Measurements from ENCODE around the gene CCDC183.

CCDC183 gene

GRCh38 chr9:136796238-136796774 is at the start of gene CCDC183:
CCDC183 (plus strand) TSS chr9:136796338; CDS start chr9:136796398, 60 bp downstream.
- DNase-seq (ENCODE audit: extremely low read depth, low read depth), result no peak
- no peak for TF ChIP-seq CTCF (IDR thresholded peaks at IDR 0.05; ENCODE audit: low read depth, low read length)

- TF ChIP-seq CTCF (IDR thresholded peaks at IDR 0.05; ENCODE audit: low read depth, low read length), result no peak
Observed at GRCh38 chr9:136746621-136747020, 49.5 kb upstream of the CCDC183 start.

GRCh38 chr9:136747161-136748060 is 48.7 kb upstream of the CCDC183 start:
- no peak for TF ChIP-seq CTCF (IDR thresholded peaks at IDR 0.05; ENCODE audit: low read depth, low read length)
- no peak for DNase-seq (ENCODE audit: extremely low read depth, low read depth)

More at GRCh38 chr9:136746621-136747020, 49.5 kb upstream of the CCDC183 start:
- no peak for DNase-seq (ENCODE audit: extremely low read depth, low read depth)

- no peak for TF ChIP-seq CTCF (IDR thresholded peaks at IDR 0.05; ENCODE audit: low read depth, low read length)
- no peak for DNase-seq (ENCODE audit: extremely low read depth, low read depth)
Observed at GRCh38 chr9:136748201-136748600, 47.9 kb upstream of the CCDC183 start, which contains the start of gene LCN6. LCN6 (minus strand) TSS chr9:136748525; CDS start chr9:136748483, 42 bp downstream.

- DNase-seq (ENCODE audit: extremely low read depth, low read depth), result no peak
- no peak for TF ChIP-seq CTCF (IDR thresholded peaks at IDR 0.05; ENCODE audit: low read depth, low read length)
Observed at GRCh38 chr9:136748666-136749611, 47.2 kb upstream of the CCDC183 start.

- DNase-seq (ENCODE audit: extremely low read depth, low read depth), result no peak
- TF ChIP-seq CTCF (IDR thresholded peaks at IDR 0.05; ENCODE audit: low read depth, low read length), result no peak
Observed at GRCh38 chr9:136750526-136750925, 45.6 kb upstream of the CCDC183 start.

Measured in AG09319 (cell line).